Thyroid gland (tissue), 4 donors: ENCODE results near the gene CCL13.

ENCODE experiments used
- POLR2A ChIP-seq, 2 donors: fragments of 450-650 bp; IDR thresholded peaks; one replicate each; pipeline ENCODE4 v1.6.1; 2017; ENCODE audit warnings: antibody characterized with exemption in 2 of 2, mild to moderate bottlenecking in 2 of 2, moderate library complexity in 1 of 2
- TF ChIP-seq, protein P1 (sequence below), 6 experiments: fragments of 200-600 bp in 3 of 6; fragments of 450-650 bp in 3 of 6; sonication (generic) in 3 of 6; IDR thresholded peaks; one replicate each; pipeline ENCODE4 v1.5.1; 2016 to 2019; ENCODE audit warnings: antibody characterized with exemption in 6 of 6, mild to moderate bottlenecking in 2 of 6, inconsistent platforms in 1 of 6, moderate library complexity in 1 of 6

DNA sequence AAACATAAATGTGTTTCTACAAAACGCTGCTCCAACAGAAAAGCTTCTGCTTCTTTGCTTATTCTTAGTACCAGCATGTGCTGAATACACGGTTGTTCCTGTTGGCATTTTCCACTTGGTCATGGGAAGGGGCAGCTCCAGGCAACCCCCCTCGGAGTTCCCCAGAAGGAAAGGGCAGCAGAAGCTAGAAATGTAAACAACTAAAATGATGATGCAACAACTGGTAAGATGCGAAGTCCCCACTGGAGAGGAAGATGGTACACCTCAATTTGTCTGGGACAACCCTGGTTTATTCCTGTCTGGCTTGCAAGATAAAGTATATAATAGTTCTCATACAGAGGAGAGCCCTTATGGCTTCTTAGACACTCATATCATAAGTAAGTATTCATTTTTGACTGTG lies 9.2 kb upstream of the CCL13 start:
- TF ChIP-seq, protein P1, sequence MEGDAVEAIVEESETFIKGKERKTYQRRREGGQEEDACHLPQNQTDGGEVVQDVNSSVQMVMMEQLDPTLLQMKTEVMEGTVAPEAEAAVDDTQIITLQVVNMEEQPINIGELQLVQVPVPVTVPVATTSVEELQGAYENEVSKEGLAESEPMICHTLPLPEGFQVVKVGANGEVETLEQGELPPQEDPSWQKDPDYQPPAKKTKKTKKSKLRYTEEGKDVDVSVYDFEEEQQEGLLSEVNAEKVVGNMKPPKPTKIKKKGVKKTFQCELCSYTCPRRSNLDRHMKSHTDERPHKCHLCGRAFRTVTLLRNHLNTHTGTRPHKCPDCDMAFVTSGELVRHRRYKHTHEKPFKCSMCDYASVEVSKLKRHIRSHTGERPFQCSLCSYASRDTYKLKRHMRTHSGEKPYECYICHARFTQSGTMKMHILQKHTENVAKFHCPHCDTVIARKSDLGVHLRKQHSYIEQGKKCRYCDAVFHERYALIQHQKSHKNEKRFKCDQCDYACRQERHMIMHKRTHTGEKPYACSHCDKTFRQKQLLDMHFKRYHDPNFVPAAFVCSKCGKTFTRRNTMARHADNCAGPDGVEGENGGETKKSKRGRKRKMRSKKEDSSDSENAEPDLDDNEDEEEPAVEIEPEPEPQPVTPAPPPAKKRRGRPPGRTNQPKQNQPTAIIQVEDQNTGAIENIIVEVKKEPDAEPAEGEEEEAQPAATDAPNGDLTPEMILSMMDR (IDR thresholded peaks at IDR 0.05): no peak
- no peak for TF ChIP-seq POLR2A (IDR thresholded peaks at IDR 0.05)
